MM.1S (cell line): ENCODE data around the gene DYNC2H1.

Experiments
- DNase-seq: peaks from one replicate; pipeline ENCODE4 v3.0.0-alpha.2; 2015
- H2AFZ ChIP-seq: fragments of 300-600 bp; sonication (generic); 2 replicates; pipeline ENCODE4 v1.6.0; 2016; ENCODE audit warnings: antibody characterized with exemption, low read length
- H3F3A ChIP-seq: fragments of 300-600 bp; sonication (generic); 2 replicates; pipeline ENCODE4 v1.6.1; 2016; ENCODE audit warnings: mild to moderate bottlenecking, antibody characterized with exemption, low read length, moderate library complexity, mixed read lengths; ENCODE audit not compliant: insufficient read depth
- H3K27ac ChIP-seq: fragments of 300-600 bp; sonication (generic); 2 replicates; pipeline ENCODE4 v1.5.1; 2016; ENCODE audit warnings: mild to moderate bottlenecking, low read length
- H3K27me3 ChIP-seq: fragments of 300-600 bp; sonication (generic); replicated peaks from 2 replicates; pipeline ENCODE4 v1.6.0; 2016; ENCODE audit warnings: low read length; ENCODE audit not compliant: insufficient read depth
- H3K36me3 ChIP-seq: fragments of 300-600 bp; sonication (generic); replicated peaks from 2 replicates; pipeline ENCODE4 v1.6.1; 2016; ENCODE audit warnings: mild to moderate bottlenecking, low read length, mixed read lengths; ENCODE audit not compliant: insufficient read depth
- H3K4me1 ChIP-seq: fragments of 300-600 bp; sonication (generic); 2 replicates; pipeline ENCODE4 v1.6.1; 2016; ENCODE audit warnings: low read length, mixed read lengths
- H3K4me2 ChIP-seq: fragments of 300-600 bp; sonication (generic); 2 replicates; pipeline ENCODE4 v1.6.0; 2016; ENCODE audit warnings: low read depth, low read length
- H3K4me3 ChIP-seq: fragments of 300-600 bp; sonication (generic); 2 replicates; pipeline ENCODE4 v1.5.1; 2016; ENCODE audit warnings: low read length, mixed read lengths
- H3K79me2 ChIP-seq: fragments of 300-600 bp; sonication (generic); 2 replicates; pipeline ENCODE4 v1.6.1; 2016; ENCODE audit warnings: mixed run types, low read length, mixed read lengths
- H3K9ac ChIP-seq: fragments of 300-600 bp; sonication (generic); 2 replicates; pipeline ENCODE4 v1.6.1; 2016; ENCODE audit warnings: low read length, mixed read lengths
- H3K9me2 ChIP-seq: fragments of 300-600 bp; sonication (generic); replicated peaks from 2 replicates; pipeline ENCODE4 v1.6.1; 2016; ENCODE audit warnings: mild to moderate bottlenecking, low read length, mixed read lengths; ENCODE audit not compliant: insufficient read depth
- H3K9me3 ChIP-seq: fragments of 300-600 bp; sonication (generic); replicated peaks from 2 replicates; pipeline ENCODE4 v1.6.1; 2016; ENCODE audit warnings: mild to moderate bottlenecking, low read length, mixed read lengths; ENCODE audit not compliant: insufficient read depth
- H4K20me1 ChIP-seq: fragments of 300-600 bp; sonication (generic); 2 replicates; pipeline ENCODE4 v1.6.1; 2016; ENCODE audit warnings: mild to moderate bottlenecking, low read length, moderate library complexity, mixed read lengths; ENCODE audit not compliant: insufficient read depth
- CTCF ChIP-seq: fragments of 300-600 bp; sonication (generic); IDR thresholded peaks from 2 replicates; pipeline ENCODE4 v1.5.1; 2016; ENCODE audit warnings: antibody characterized with exemption, low read length, mixed read lengths
- EZH2 ChIP-seq: fragments of 300-600 bp; sonication (generic); optimal IDR thresholded peaks from 2 replicates; pipeline ENCODE3; 2017; ENCODE audit warnings: low read depth, mild to moderate bottlenecking, antibody characterized with exemption, low read length, mixed read lengths
- EZH2phosphoT487 ChIP-seq: fragments of 300-600 bp; sonication (generic); IDR thresholded peaks from 2 replicates; pipeline ENCODE4 v1.6.1; 2018; ENCODE audit warnings: antibody characterized with exemption, low read length

The DYNC2H1 gene

DNA sequence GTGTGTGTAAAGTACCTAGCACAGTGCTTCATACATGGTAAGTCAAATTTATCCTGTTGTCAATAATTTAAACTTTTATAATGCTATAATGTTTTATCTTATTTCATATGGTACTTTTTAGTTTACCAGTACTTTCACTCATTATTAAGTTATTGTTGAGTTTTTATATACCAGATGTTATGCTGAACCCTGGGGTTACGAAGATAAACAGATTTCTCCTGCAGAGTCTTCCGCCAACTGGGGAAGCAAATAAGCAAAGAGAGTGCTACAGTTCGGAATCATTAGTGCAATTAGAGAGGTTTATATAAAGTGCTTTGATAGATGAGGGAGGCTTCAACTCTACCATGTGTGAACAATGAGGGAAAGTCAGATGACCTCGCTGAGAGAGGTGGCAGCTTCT is 362.3 kb downstream of the DYNC2H1 start:
- no peak overlapping the region for H3K27ac ChIP-seq
- H3K27me3 ChIP-seq: no peaks in the 10 kb centered on the region
- peak; percentile 2 for DNase-seq
- H3K9ac ChIP-seq: no peak overlapping the region
- H3K4me1 ChIP-seq: no peaks in the 10 kb centered on the region
- no peaks in the 10 kb centered on the region for H3K9me3 ChIP-seq
- H3K36me3 ChIP-seq: no peaks in the 10 kb centered on the region
- no peak for TF ChIP-seq EZH2
- no peak for TF ChIP-seq CTCF
- no peak for TF ChIP-seq EZH2phosphoT487
- no peak overlapping the region for H3K4me3 ChIP-seq
- H3K9me2 ChIP-seq: no peaks in the 10 kb centered on the region
- no peaks in the 10 kb centered on the region for H3K79me2 ChIP-seq
- no peaks in the 10 kb centered on the region for H4K20me1 ChIP-seq
- no peak overlapping the region for H3K4me2 ChIP-seq
- no peak overlapping the region for H2AFZ ChIP-seq
- H3F3A ChIP-seq: no peaks in the 10 kb centered on the region

DNA sequence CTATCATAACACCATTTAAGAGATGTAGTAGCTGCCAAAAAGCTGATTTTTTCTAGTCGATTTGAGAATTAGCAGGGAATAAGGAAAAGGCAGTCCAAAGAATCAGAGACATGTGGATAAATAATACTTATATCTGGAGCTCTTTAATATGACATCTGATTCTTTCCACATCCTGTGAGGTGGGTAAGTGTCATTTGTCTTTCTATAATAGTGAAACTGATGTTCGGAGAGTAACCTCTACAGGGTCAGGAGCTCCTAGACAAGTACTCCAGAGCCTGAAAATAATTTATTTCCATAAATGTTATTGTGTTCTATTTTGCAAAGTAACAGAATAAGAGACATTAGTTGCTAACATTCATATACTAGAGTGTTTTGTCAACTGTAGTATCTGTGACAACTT is 367.6 kb downstream of the DYNC2H1 start:
- no peak for DNase-seq
- H3K79me2 ChIP-seq: no peaks in the 10 kb centered on the region
- H3K9me2 ChIP-seq: no peaks in the 10 kb centered on the region
- H3K36me3 ChIP-seq: no peaks in the 10 kb centered on the region
- H3F3A ChIP-seq: no peaks in the 10 kb centered on the region
- H3K4me1 ChIP-seq: no peaks in the 10 kb centered on the region
- H3K27ac ChIP-seq: no peak overlapping the region
- H3K9ac ChIP-seq: no peak overlapping the region
- no peaks in the 10 kb centered on the region for H3K27me3 ChIP-seq
- no peak overlapping the region for H3K4me2 ChIP-seq
- TF ChIP-seq CTCF: no peak
- TF ChIP-seq EZH2phosphoT487: no peak
- no peak for TF ChIP-seq EZH2
- no peak overlapping the region for H3K4me3 ChIP-seq
- H2AFZ ChIP-seq: no peak overlapping the region
- no peaks in the 10 kb centered on the region for H4K20me1 ChIP-seq
- H3K9me3 ChIP-seq: no peaks in the 10 kb centered on the region

GRCh38 chr11:103480421-103480820 is 371.2 kb downstream of the DYNC2H1 start:
- Histone ChIP-seq H4K20me1 (no peaks in the 10 kb centered on the region), H3K27me3 (no peaks in the 10 kb centered on the region), H3K4me3 (no peak overlapping the region), H3F3A (no peaks in the 10 kb centered on the region), H3K9me2 (no peaks in the 10 kb centered on the region), H3K4me2 (no peak overlapping the region), H3K27ac (no peak overlapping the region), H3K4me1 (no peaks in the 10 kb centered on the region), H3K9ac (no peak overlapping the region), H2AFZ (no peak overlapping the region), H3K9me3 (no peaks in the 10 kb centered on the region), H3K79me2 (no peaks in the 10 kb centered on the region), H3K36me3 (no peaks in the 10 kb centered on the region)
- no peak for DNase-seq
- TF ChIP-seq EZH2 (no peak), CTCF (no peak)

- no peaks in the 10 kb centered on the region for H3K36me3 ChIP-seq
- no peak for DNase-seq
- H3K4me2 ChIP-seq: no peak overlapping the region
- no peak overlapping the region for H3K9ac ChIP-seq
- H3K27me3 ChIP-seq: no peaks in the 10 kb centered on the region
- no peak overlapping the region for H3K27ac ChIP-seq
- no peaks in the 10 kb centered on the region for H3K9me2 ChIP-seq
- H4K20me1 ChIP-seq: no peaks in the 10 kb centered on the region
- H3K4me1 ChIP-seq: peaks cover 6% of the 10 kb centered on the region
- no peaks in the 10 kb centered on the region for H3K79me2 ChIP-seq
- no peaks in the 10 kb centered on the region for H3K9me3 ChIP-seq
- no peak for TF ChIP-seq EZH2phosphoT487
- TF ChIP-seq CTCF: no peak
- no peak for TF ChIP-seq EZH2
- no peak overlapping the region for H3K4me3 ChIP-seq
- H2AFZ ChIP-seq: no peak overlapping the region
- H3F3A ChIP-seq: no peaks in the 10 kb centered on the region
These were observed 374.8 kb downstream of the DYNC2H1 start for GRCh38 chr11:103483996-103484395.
